Testis (tissue), 2 donors: ENCODE data around the gene GDI1.

Experiments used
- POLR2A ChIP-seq: fragments of 450-650 bp; IDR thresholded peaks from one replicate; pipeline ENCODE4 v1.6.1; 2017; ENCODE audit warnings: antibody characterized with exemption, mild to moderate bottlenecking, moderate library complexity
- TF ChIP-seq, protein P1 (sequence below), 3 experiments: fragments of 450-650 bp in 2 of 3; fragments of 200-600 bp in 1 of 3; sonication (generic) in 1 of 3; IDR thresholded peaks; one replicate each; pipeline ENCODE4 v1.5.1; 2016 to 2019; ENCODE audit warnings: antibody characterized with exemption in 3 of 3, mild to moderate bottlenecking in 2 of 3, moderate library complexity in 1 of 3

GRCh38 chrX:154463611-154464220, 26.8 kb downstream of the GDI1 start:
- TF ChIP-seq, protein P1, sequence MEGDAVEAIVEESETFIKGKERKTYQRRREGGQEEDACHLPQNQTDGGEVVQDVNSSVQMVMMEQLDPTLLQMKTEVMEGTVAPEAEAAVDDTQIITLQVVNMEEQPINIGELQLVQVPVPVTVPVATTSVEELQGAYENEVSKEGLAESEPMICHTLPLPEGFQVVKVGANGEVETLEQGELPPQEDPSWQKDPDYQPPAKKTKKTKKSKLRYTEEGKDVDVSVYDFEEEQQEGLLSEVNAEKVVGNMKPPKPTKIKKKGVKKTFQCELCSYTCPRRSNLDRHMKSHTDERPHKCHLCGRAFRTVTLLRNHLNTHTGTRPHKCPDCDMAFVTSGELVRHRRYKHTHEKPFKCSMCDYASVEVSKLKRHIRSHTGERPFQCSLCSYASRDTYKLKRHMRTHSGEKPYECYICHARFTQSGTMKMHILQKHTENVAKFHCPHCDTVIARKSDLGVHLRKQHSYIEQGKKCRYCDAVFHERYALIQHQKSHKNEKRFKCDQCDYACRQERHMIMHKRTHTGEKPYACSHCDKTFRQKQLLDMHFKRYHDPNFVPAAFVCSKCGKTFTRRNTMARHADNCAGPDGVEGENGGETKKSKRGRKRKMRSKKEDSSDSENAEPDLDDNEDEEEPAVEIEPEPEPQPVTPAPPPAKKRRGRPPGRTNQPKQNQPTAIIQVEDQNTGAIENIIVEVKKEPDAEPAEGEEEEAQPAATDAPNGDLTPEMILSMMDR (IDR thresholded peaks at IDR 0.05), result no peak
- no peak for TF ChIP-seq POLR2A
